Prostate gland (tissue), 2 donors: Measurements from ENCODE around the gene PDZRN3.

Experiments
- POLR2A ChIP-seq: fragments of 450-650 bp; IDR thresholded peaks from one replicate; pipeline ENCODE4 v1.6.1; 2016; ENCODE audit warnings: antibody characterized with exemption, mild to moderate bottlenecking
- TF ChIP-seq, protein P1 (sequence below), 4 experiments: fragments of 200-600 bp in 2 of 4; fragments of 450-650 bp in 2 of 4; sonication (generic) in 2 of 4; IDR thresholded peaks; 1 replicate in 3 of 4; 2 replicates in 1 of 4; pipeline ENCODE4 v1.5.1; 2016 to 2019; ENCODE audit warnings: antibody characterized with exemption in 4 of 4, mild to moderate bottlenecking in 2 of 4, moderate library complexity in 2 of 4

DNA sequence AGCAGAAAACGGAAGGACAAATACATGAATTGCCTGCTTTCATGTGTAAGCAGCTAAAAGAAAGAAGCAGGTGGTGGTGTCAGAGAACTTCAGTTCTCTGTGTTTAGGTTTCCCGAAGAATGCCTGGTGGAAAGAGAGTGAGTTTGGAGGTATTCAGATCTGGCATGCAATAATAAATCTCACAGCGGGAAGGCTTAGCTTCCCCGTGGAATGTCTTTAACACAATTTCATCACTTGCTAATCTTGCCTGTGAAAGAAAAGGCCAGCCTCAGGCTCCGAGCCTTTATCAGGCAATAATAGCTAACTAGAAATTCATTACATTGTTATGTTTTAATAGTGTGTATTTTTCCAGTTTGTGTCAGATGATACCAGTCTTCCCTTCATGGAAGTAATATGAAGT, 220.3 kb downstream of the PDZRN3 start:
- TF ChIP-seq, protein P1, sequence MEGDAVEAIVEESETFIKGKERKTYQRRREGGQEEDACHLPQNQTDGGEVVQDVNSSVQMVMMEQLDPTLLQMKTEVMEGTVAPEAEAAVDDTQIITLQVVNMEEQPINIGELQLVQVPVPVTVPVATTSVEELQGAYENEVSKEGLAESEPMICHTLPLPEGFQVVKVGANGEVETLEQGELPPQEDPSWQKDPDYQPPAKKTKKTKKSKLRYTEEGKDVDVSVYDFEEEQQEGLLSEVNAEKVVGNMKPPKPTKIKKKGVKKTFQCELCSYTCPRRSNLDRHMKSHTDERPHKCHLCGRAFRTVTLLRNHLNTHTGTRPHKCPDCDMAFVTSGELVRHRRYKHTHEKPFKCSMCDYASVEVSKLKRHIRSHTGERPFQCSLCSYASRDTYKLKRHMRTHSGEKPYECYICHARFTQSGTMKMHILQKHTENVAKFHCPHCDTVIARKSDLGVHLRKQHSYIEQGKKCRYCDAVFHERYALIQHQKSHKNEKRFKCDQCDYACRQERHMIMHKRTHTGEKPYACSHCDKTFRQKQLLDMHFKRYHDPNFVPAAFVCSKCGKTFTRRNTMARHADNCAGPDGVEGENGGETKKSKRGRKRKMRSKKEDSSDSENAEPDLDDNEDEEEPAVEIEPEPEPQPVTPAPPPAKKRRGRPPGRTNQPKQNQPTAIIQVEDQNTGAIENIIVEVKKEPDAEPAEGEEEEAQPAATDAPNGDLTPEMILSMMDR (IDR thresholded peaks at IDR 0.05), result no peak
- no peak for TF ChIP-seq POLR2A
